Kidney epithelial cell (primary cell): ENCODE results near the gene EXPH5. TPM values are rescaled to one million over a fixed set of nuclear protein-coding genes. Genes with fewer than 3 reads are reported as not detected.

Source experiments
- DNase-seq: peaks from one replicate; pipeline ENCODE4 v3.0.0-alpha.2; 2010; ENCODE audit warnings: low read depth
- H3K27me3 ChIP-seq: 2 replicates; pipeline ENCODE4 v1.6.0; 2011; ENCODE audit warnings: low read length; ENCODE audit not compliant: control insufficient read depth, insufficient read depth
- H3K36me3 ChIP-seq: 2 replicates; pipeline ENCODE4 v1.5.1; 2011; ENCODE audit warnings: low read length; ENCODE audit not compliant: control insufficient read depth, insufficient read depth
- H3K4me3 ChIP-seq: 2 replicates; pipeline ENCODE4 v1.5.1; 2011; ENCODE audit warnings: low read depth, mild to moderate bottlenecking, control low read depth, low read length
- total RNA-seq: library from RNA; depleted of rRNA; stranded (reverse); fragments of >200 nt; gene quantifications from 2 replicates; pipeline ENCODE4 v1.2.3, GENCODE V29; 2015
- TF ChIP-seq, protein P1 (sequence below): IDR thresholded peaks from 2 replicates; pipeline ENCODE4 v1.5.1; 2011; ENCODE audit warnings: mild to moderate bottlenecking, moderate library complexity, low read length, control low read depth, inconsistent platforms; ENCODE audit not compliant: insufficient read depth, poor library complexity, severe bottlenecking

Gene EXPH5
- total RNA-seq, 1 donor from 2014 or later, result 8.5 TPM

DNA sequence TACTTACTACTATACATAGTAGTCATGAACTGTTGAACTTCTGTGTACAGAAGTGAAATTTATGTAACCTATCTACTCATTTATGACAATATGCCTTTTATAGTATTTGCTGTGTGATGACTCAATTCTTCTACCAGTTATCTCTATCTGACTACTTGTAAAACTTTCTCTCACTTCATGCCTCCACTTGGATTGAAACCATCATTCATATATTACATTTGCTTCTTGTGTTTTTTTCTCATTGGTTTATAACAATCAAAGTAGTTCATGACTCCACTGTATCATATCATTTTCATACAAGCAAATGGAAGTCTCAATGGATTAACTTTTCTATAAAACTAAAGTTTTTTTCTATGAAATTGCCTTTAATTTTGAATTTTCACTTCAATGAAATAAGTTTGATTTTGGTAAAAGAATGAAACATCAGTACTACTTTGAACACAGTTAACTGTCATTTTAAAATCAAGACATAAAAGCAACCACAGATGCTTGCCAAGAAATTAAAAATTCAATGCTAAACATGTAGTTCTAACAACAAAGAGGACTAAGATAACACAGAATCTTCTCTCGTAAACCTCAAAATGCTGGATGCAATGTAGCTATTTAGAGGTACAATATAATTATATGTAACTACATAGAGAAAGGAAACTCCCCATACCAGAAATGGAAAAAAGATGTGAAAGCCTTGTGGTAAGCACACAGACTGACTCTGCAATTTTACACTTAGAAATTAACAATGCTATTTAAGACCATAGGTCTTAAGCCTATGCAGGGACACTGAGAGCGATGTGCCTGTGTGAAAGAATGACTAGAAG is 27.6 kb upstream of the EXPH5 start:
- Histone ChIP-seq H3K4me3 (no peak overlapping the region), H3K27me3 (no peaks in the 10 kb centered on the region), H3K36me3 (no peaks in the 10 kb centered on the region)
- TF ChIP-seq, protein P1, sequence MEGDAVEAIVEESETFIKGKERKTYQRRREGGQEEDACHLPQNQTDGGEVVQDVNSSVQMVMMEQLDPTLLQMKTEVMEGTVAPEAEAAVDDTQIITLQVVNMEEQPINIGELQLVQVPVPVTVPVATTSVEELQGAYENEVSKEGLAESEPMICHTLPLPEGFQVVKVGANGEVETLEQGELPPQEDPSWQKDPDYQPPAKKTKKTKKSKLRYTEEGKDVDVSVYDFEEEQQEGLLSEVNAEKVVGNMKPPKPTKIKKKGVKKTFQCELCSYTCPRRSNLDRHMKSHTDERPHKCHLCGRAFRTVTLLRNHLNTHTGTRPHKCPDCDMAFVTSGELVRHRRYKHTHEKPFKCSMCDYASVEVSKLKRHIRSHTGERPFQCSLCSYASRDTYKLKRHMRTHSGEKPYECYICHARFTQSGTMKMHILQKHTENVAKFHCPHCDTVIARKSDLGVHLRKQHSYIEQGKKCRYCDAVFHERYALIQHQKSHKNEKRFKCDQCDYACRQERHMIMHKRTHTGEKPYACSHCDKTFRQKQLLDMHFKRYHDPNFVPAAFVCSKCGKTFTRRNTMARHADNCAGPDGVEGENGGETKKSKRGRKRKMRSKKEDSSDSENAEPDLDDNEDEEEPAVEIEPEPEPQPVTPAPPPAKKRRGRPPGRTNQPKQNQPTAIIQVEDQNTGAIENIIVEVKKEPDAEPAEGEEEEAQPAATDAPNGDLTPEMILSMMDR, result no peak
- no peak for DNase-seq

DNA sequence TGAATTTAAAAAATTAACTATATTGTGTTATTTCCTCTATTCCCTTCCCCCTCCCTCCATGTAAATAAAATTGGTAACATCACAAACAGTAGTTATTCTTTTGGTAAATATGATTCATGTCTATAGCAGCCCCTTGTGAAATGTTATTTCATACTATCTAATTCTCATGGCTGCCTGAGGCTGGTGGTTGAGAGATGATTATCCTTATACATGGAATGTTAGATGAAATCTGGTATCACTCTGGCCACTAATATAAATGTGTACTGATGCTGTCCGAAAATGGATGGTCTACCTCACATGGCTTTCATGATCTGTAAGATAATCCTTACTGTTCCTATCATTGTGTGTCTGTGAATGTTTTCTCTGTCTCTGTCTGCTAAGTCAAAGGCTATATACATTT is 25.0 kb upstream of the EXPH5 start:
- H3K4me3 ChIP-seq, result no peak overlapping the region
- no peak for DNase-seq
- H3K27me3 ChIP-seq, result no peaks in the 10 kb centered on the region
- TF ChIP-seq, protein P1, result no peak
- no peaks in the 10 kb centered on the region for H3K36me3 ChIP-seq

DNA sequence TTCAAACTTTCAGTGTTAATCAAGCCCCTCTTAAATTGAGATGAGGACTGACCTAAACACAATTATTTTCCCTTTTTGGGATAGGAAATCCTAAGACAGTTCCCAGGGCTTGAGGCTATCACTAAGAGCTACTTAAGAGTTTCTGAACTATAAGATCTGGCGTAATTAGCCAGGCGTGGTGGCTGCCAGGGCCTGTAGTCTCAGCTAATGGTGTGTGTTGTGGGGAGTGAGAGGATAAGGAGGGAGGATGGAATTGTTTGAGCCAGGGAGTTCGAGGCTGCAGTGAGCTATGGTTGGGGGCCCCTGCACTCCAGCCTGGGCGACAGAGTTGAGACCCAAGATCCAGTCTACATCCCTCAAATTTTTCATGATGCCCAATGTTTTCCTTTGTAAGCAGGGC is 23.5 kb upstream of the EXPH5 start:
- H3K27me3 ChIP-seq, result no peaks in the 10 kb centered on the region
- H3K36me3 ChIP-seq, result no peaks in the 10 kb centered on the region
- H3K4me3 ChIP-seq, result no peak overlapping the region
- no peak for DNase-seq
- TF ChIP-seq, protein P1, result no peak

DNA sequence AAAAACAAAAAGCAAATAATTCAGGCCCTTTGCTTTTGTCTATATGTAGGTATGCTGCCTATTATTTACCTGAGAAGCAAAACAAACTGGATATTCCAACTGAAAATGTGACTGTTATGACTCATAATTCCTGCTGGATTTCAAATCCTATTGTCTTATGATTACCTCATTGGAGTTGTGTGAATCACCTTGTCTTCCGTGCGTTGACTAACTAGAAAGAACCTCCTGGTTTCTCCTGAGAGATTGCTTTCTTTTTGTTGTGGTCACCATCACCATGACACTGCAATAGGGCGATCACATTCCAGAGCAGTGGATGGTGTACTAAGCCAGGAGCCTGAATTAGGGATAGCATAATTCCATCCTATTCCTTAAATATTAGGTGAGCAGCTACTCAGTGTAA is 23.0 kb upstream of the EXPH5 start:
- peak; percentile 99 for DNase-seq
- H3K27me3 ChIP-seq, result no peaks in the 10 kb centered on the region
- no peak overlapping the region for H3K4me3 ChIP-seq
- no peaks in the 10 kb centered on the region for H3K36me3 ChIP-seq
- TF ChIP-seq, protein P1, result no peak

DNA sequence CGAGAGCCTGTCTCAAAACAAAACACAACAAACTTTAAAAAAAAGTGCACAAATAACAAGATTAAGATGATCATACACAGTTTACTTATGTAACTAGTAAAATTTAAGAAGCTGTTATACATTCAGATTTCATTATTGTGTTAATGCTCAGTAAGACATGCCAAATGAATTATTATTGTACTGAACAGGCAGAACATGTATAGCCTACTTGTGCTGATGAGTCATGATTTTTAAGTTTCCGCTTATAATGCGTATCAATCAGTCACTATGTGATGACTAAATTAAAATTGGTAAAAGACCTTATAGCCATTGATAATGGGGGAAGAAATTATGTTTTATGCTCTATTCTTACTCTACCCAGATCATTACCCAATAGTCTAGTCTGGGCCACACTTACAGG is 20.5 kb upstream of the EXPH5 start:
- Histone ChIP-seq H3K4me3 (no peak overlapping the region), H3K36me3 (no peaks in the 10 kb centered on the region), H3K27me3 (no peaks in the 10 kb centered on the region)
- no peak for DNase-seq
- TF ChIP-seq, protein P1, result no peak

DNA sequence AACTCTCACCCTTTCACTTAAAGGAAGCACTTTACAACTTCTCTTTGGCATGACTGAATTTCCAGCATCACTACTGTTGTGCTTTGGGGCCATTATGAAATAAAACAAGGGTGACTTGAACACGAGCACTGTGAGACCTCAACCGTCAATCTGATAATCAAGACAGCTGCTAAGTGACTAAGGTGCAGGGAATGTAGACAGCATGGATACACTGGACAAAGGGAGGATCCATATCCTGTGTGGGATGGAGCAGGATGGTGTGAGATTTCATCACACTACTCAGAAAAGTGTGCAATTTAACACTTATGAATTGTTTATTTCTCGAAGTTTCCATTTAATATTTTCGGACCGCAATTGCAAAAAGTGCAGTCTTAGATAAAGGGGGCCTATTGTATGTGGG is 16.1 kb upstream of the EXPH5 start:
- Histone ChIP-seq H3K36me3 (no peaks in the 10 kb centered on the region), H3K27me3 (no peaks in the 10 kb centered on the region), H3K4me3 (no peak overlapping the region)
- TF ChIP-seq, protein P1, result no peak
- peak; percentile 71 for DNase-seq
